WTC11 (cell line): ENCODE measurements around the gene LRMDA. TPM values are rescaled to one million over a fixed set of nuclear protein-coding genes. Genes with fewer than 3 reads are reported as not detected.

ENCODE experiments used
- ATAC-seq: fragments of 200-7000 bp; cut with Tn5 transposase; 2 replicates; pipeline ENCODE4 v1.10.0; 2021; ENCODE audit warnings: mild to moderate bottlenecking, moderate library complexity
- CTCF ChIA-PET: fragments of 300-600 bp; sonication (Branson Sonifier 250); formaldehyde crosslinking; loops from one replicate; lab custom pipeline; 2021; ENCODE audit warnings: antibody characterized with exemption; lab: Charles Lee
- POLR2A ChIA-PET: fragments of 350-600 bp; sonication (Branson Sonifier 250); formaldehyde crosslinking; loops from one replicate; lab custom pipeline; 2021; ENCODE audit warnings: antibody characterized with exemption; lab: Charles Lee
- DNase-seq: peaks from one replicate; pipeline ENCODE4 v3.0.0; 2021; ENCODE audit warnings: low spot score
- H3K27ac Mint-ChIP-seq: 2 replicates; pipeline ENCODE4 v1.8.0; 2021; ENCODE audit warnings: mixed read lengths
- H3K27me3 Mint-ChIP-seq: 2 replicates; pipeline ENCODE4 v1.8.0; 2021; ENCODE audit warnings: low read depth, mild to moderate bottlenecking, moderate library complexity, mixed read lengths
- H3K36me3 Mint-ChIP-seq: 2 replicates; pipeline ENCODE4 v1.8.0; 2021; ENCODE audit warnings: mixed read lengths
- H3K4me1 Mint-ChIP-seq: 2 replicates; pipeline ENCODE4 v1.8.0; 2022; ENCODE audit warnings: mixed read lengths
- H3K4me3 Mint-ChIP-seq: 2 replicates; pipeline ENCODE4 v1.8.0; 2021; ENCODE audit warnings: mild to moderate bottlenecking, moderate library complexity, mixed read lengths
- H3K9me3 Mint-ChIP-seq: 2 replicates; pipeline ENCODE4 v1.8.0; 2021; ENCODE audit warnings: mixed read lengths
- ELF4 ChIP-seq: sonication (generic); formaldehyde crosslinking; IDR thresholded peaks from 2 replicates; pipeline ENCODE4 v1.8.1; 2022; ENCODE audit warnings: low read depth, mild to moderate bottlenecking, moderate library complexity, missing genetic modification reagents
- ETV6 ChIP-seq: sonication (generic); formaldehyde crosslinking; IDR thresholded peaks from 2 replicates; pipeline ENCODE4 v1.8.1; 2022; ENCODE audit warnings: mild to moderate bottlenecking, missing genetic modification reagents
- FOXP1 ChIP-seq: sonication (generic); formaldehyde crosslinking; IDR thresholded peaks from 2 replicates; pipeline ENCODE4 v1.8.0; 2022; ENCODE audit warnings: missing genetic modification reagents, mild to moderate bottlenecking, moderate library complexity, borderline replicate concordance
- GABPB1 ChIP-seq: sonication (generic); formaldehyde crosslinking; IDR thresholded peaks from 2 replicates; pipeline ENCODE4 v1.8.1; 2023; ENCODE audit warnings: mild to moderate bottlenecking, missing genetic modification reagents
- IRF2 ChIP-seq: sonication (generic); formaldehyde crosslinking; IDR thresholded peaks from 2 replicates; pipeline ENCODE4 v1.8.0; 2022; ENCODE audit warnings: low read depth, missing genetic modification reagents, borderline replicate concordance
- NFE2L1 ChIP-seq: sonication (generic); formaldehyde crosslinking; IDR thresholded peaks from 2 replicates; pipeline ENCODE4 v1.8.1; 2023; ENCODE audit warnings: missing genetic modification reagents
- NFYB ChIP-seq: sonication (generic); formaldehyde crosslinking; conservative IDR thresholded peaks from 2 replicates; pipeline ENCODE4 v1.8.0; 2022; ENCODE audit warnings: low read depth, missing genetic modification reagents
- PRRX2 ChIP-seq: fragments of 250-450 bp; sonication (Bioruptor Pico); IDR thresholded peaks from 2 replicates; pipeline ENCODE4 v1.8.0; 2021; ENCODE audit warnings: mild to moderate bottlenecking
- ZBTB21 ChIP-seq: sonication (generic); formaldehyde crosslinking; IDR thresholded peaks from 2 replicates; pipeline ENCODE4 v1.8.1; 2023; ENCODE audit warnings: mild to moderate bottlenecking, missing genetic modification reagents, borderline replicate concordance
- ZNF219 ChIP-seq: sonication (generic); formaldehyde crosslinking; IDR thresholded peaks from 2 replicates; pipeline ENCODE4 v1.8.0; 2023; ENCODE audit warnings: missing genetic modification reagents, mild to moderate bottlenecking, borderline replicate concordance
- total RNA-seq: library from RNA; stranded (reverse); gene quantifications from 3 replicates; pipeline ENCODE4 v1.2.3, GENCODE V29; 2021
- TF ChIP-seq, protein P1 (sequence below): sonication (generic); formaldehyde crosslinking; IDR thresholded peaks from 2 replicates; pipeline ENCODE4 v1.8.1; 2023; ENCODE audit warnings: mild to moderate bottlenecking, missing genetic modification reagents, moderate library complexity
- TF ChIP-seq, protein P2 (sequence below): sonication (generic); formaldehyde crosslinking; IDR thresholded peaks from 2 replicates; pipeline ENCODE4 v1.8.1; 2023; ENCODE audit warnings: mild to moderate bottlenecking, missing genetic modification reagents, moderate library complexity
- TF ChIP-seq, protein P3 (sequence below): sonication (generic); formaldehyde crosslinking; IDR thresholded peaks from 2 replicates; pipeline ENCODE4 v1.8.0; 2022; ENCODE audit warnings: mild to moderate bottlenecking, missing genetic modification reagents
- TF ChIP-seq, protein P4 (sequence below): sonication (generic); formaldehyde crosslinking; conservative IDR thresholded peaks from 2 replicates; pipeline ENCODE4 v1.8.1; 2022; ENCODE audit warnings: mild to moderate bottlenecking, missing genetic modification reagents
- TF ChIP-seq, protein P5 (sequence below): sonication (generic); formaldehyde crosslinking; IDR thresholded peaks from 2 replicates; pipeline ENCODE4 v1.8.1; 2022; ENCODE audit warnings: mild to moderate bottlenecking, moderate library complexity, missing genetic modification reagents
- TF ChIP-seq, protein P6 (sequence below): sonication (generic); formaldehyde crosslinking; IDR thresholded peaks from 2 replicates; pipeline ENCODE4 v1.8.0; 2023; ENCODE audit warnings: missing genetic modification reagents
- TF ChIP-seq, protein P7 (sequence below): sonication (generic); formaldehyde crosslinking; IDR thresholded peaks from 2 replicates; pipeline ENCODE4 v1.8.0; 2022; ENCODE audit warnings: mild to moderate bottlenecking, missing genetic modification reagents
- TF ChIP-seq, protein P8 (sequence below): sonication (generic); formaldehyde crosslinking; IDR thresholded peaks from 2 replicates; pipeline ENCODE4 v1.8.1; 2022; ENCODE audit warnings: mild to moderate bottlenecking, missing genetic modification reagents, moderate library complexity, borderline replicate concordance
- TF ChIP-seq, protein P9 (sequence below): sonication (generic); formaldehyde crosslinking; IDR thresholded peaks from 2 replicates; pipeline ENCODE4 v1.8.1; 2023; ENCODE audit warnings: mild to moderate bottlenecking, missing genetic modification reagents
- TF ChIP-seq, protein P10 (sequence below): sonication (generic); formaldehyde crosslinking; IDR thresholded peaks from 2 replicates; pipeline ENCODE4 v1.8.1; 2023; ENCODE audit warnings: mild to moderate bottlenecking, missing genetic modification reagents, borderline replicate concordance

LRMDA gene
- total RNA-seq, 1 experiment from 2014 or later: 0.92 TPM

DNA sequence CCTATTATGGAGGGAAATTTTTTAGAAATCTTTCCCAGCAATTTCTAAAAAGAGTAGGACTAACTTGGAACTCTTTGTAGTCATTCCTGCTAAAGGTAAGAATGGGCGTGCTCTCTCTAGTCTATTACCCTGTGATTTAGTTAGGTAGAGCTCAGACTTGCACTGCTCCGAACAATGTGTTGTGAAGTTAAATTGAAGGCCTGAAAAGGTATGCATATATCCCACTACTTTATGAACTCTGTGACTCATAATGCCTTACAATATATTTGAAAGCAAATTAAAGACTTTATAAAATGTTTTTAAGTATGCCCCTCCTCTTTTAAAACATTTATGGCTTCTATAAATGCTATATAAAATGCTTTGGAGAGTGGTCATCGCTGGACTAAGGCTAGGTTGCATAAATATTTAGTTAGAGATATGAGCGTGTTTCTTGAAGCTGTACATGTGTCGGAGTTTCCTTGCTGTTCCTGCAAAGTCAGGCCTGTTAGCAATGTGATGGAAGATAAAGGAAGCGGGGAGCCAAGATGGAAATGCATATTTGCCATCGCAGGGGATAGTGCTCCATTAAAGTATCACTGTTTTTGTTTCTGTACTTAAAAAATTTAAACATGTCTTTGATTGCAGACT, 761.4 kb downstream of the LRMDA start (continued):
- TF ChIP-seq NFE2L1 (CRISPR knock-in tag) (no peak), GABPB1 (no peak), FOXP1 (no peak), ZBTB21 (CRISPR knock-in tag) (no peak), PRRX2 (CRISPR knock-in tag) (no peak)
- TF ChIP-seq, protein P1, sequence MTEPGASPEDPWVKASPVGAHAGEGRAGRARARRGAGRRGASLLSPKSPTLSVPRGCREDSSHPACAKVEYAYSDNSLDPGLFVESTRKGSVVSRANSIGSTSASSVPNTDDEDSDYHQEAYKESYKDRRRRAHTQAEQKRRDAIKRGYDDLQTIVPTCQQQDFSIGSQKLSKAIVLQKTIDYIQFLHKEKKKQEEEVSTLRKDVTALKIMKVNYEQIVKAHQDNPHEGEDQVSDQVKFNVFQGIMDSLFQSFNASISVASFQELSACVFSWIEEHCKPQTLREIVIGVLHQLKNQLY (CRISPR knock-in tag): no peak

DNA sequence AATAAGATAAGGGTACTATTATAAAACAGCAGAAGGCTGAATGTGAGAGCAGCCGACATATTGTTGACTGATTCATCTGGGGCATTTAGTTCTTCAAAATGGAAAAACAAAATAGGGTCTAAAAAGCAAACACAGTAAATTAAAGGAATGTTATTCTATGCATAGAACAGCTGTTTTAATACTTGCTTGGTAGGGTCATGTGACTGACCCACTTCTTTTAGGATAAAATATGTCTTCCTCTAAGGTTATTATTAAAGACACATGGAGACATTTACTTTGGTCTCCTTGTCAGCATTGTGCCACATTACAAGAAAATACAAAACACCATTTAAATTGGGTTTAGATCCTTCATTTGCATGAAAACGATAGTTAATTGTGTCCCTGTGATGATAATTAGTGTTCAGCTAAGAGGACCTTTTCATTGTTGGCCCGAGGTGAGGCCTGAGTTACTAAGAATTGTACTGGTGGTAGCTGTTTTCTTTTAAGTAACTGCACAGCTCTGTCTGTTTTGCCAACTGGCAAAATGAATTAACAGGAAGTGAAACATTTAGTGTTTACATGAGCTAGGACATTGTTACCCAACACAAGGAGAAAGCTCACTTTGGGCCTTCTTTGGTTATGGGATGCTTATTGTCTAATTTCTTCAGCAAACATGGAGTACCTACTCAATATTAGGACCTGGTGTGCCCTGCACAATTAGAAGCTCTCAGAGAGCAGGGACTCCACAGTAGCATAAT, 764.4 kb downstream of the LRMDA start:
- Mint-ChIP-seq H3K4me3 (no peak overlapping the region), H3K27ac (no peak overlapping the region), H3K36me3 (no peaks in the 10 kb centered on the region), H3K27me3 (peaks cover 6% of the 10 kb centered on the region; the same call in 1 of the 2 replicates), H3K9me3 (peaks cover 4% of the 10 kb centered on the region; the same call in 1 of the 2 replicates), H3K4me1 (peaks cover 49% of the 10 kb centered on the region)
- TF ChIP-seq, protein P2, sequence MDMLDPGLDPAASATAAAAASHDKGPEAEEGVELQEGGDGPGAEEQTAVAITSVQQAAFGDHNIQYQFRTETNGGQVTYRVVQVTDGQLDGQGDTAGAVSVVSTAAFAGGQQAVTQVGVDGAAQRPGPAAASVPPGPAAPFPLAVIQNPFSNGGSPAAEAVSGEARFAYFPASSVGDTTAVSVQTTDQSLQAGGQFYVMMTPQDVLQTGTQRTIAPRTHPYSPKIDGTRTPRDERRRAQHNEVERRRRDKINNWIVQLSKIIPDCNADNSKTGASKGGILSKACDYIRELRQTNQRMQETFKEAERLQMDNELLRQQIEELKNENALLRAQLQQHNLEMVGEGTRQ (CRISPR knock-in tag): no peak; the same call in 1 of the 2 replicates
- TF ChIP-seq, protein P3, sequence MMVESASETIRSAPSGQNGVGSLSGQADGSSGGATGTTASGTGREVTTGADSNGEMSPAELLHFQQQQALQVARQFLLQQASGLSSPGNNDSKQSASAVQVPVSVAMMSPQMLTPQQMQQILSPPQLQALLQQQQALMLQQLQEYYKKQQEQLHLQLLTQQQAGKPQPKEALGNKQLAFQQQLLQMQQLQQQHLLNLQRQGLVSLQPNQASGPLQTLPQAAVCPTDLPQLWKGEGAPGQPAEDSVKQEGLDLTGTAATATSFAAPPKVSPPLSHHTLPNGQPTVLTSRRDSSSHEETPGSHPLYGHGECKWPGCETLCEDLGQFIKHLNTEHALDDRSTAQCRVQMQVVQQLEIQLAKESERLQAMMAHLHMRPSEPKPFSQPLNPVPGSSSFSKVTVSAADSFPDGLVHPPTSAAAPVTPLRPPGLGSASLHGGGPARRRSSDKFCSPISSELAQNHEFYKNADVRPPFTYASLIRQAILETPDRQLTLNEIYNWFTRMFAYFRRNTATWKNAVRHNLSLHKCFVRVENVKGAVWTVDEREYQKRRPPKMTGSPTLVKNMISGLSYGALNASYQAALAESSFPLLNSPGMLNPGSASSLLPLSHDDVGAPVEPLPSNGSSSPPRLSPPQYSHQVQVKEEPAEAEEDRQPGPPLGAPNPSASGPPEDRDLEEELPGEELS (CRISPR knock-in tag): no peak
- TF ChIP-seq, protein P4, sequence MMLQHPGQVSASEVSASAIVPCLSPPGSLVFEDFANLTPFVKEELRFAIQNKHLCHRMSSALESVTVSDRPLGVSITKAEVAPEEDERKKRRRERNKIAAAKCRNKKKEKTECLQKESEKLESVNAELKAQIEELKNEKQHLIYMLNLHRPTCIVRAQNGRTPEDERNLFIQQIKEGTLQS (CRISPR knock-in tag): no peak
- TF ChIP-seq, protein P5, sequence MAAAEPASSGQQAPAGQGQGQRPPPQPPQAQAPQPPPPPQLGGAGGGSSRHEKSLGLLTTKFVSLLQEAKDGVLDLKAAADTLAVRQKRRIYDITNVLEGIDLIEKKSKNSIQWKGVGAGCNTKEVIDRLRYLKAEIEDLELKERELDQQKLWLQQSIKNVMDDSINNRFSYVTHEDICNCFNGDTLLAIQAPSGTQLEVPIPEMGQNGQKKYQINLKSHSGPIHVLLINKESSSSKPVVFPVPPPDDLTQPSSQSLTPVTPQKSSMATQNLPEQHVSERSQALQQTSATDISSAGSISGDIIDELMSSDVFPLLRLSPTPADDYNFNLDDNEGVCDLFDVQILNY (CRISPR knock-in tag): no peak
- TF ChIP-seq, protein P6, sequence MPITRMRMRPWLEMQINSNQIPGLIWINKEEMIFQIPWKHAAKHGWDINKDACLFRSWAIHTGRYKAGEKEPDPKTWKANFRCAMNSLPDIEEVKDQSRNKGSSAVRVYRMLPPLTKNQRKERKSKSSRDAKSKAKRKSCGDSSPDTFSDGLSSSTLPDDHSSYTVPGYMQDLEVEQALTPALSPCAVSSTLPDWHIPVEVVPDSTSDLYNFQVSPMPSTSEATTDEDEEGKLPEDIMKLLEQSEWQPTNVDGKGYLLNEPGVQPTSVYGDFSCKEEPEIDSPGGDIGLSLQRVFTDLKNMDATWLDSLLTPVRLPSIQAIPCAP: no peak
- TF ChIP-seq IRF2 (CRISPR knock-in tag) (no peak), ETV6 (CRISPR knock-in tag) (no peak), ZNF219 (no peak), NFE2L1 (CRISPR knock-in tag) (no peak), ELF4 (CRISPR knock-in tag) (no peak), NFYB (no peak)
- TF ChIP-seq, protein P7, sequence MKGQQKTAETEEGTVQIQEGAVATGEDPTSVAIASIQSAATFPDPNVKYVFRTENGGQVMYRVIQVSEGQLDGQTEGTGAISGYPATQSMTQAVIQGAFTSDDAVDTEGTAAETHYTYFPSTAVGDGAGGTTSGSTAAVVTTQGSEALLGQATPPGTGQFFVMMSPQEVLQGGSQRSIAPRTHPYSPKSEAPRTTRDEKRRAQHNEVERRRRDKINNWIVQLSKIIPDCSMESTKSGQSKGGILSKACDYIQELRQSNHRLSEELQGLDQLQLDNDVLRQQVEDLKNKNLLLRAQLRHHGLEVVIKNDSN (CRISPR knock-in tag): no peak
- TF ChIP-seq, protein P8, sequence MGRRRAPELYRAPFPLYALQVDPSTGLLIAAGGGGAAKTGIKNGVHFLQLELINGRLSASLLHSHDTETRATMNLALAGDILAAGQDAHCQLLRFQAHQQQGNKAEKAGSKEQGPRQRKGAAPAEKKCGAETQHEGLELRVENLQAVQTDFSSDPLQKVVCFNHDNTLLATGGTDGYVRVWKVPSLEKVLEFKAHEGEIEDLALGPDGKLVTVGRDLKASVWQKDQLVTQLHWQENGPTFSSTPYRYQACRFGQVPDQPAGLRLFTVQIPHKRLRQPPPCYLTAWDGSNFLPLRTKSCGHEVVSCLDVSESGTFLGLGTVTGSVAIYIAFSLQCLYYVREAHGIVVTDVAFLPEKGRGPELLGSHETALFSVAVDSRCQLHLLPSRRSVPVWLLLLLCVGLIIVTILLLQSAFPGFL (CRISPR knock-in tag): no peak
- TF ChIP-seq, protein P9, sequence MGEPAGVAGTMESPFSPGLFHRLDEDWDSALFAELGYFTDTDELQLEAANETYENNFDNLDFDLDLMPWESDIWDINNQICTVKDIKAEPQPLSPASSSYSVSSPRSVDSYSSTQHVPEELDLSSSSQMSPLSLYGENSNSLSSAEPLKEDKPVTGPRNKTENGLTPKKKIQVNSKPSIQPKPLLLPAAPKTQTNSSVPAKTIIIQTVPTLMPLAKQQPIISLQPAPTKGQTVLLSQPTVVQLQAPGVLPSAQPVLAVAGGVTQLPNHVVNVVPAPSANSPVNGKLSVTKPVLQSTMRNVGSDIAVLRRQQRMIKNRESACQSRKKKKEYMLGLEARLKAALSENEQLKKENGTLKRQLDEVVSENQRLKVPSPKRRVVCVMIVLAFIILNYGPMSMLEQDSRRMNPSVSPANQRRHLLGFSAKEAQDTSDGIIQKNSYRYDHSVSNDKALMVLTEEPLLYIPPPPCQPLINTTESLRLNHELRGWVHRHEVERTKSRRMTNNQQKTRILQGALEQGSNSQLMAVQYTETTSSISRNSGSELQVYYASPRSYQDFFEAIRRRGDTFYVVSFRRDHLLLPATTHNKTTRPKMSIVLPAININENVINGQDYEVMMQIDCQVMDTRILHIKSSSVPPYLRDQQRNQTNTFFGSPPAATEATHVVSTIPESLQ (CRISPR knock-in tag): no peak
- TF ChIP-seq, protein P10, sequence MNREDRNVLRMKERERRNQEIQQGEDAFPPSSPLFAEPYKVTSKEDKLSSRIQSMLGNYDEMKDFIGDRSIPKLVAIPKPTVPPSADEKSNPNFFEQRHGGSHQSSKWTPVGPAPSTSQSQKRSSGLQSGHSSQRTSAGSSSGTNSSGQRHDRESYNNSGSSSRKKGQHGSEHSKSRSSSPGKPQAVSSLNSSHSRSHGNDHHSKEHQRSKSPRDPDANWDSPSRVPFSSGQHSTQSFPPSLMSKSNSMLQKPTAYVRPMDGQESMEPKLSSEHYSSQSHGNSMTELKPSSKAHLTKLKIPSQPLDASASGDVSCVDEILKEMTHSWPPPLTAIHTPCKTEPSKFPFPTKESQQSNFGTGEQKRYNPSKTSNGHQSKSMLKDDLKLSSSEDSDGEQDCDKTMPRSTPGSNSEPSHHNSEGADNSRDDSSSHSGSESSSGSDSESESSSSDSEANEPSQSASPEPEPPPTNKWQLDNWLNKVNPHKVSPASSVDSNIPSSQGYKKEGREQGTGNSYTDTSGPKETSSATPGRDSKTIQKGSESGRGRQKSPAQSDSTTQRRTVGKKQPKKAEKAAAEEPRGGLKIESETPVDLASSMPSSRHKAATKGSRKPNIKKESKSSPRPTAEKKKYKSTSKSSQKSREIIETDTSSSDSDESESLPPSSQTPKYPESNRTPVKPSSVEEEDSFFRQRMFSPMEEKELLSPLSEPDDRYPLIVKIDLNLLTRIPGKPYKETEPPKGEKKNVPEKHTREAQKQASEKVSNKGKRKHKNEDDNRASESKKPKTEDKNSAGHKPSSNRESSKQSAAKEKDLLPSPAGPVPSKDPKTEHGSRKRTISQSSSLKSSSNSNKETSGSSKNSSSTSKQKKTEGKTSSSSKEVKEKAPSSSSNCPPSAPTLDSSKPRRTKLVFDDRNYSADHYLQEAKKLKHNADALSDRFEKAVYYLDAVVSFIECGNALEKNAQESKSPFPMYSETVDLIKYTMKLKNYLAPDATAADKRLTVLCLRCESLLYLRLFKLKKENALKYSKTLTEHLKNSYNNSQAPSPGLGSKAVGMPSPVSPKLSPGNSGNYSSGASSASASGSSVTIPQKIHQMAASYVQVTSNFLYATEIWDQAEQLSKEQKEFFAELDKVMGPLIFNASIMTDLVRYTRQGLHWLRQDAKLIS (CRISPR knock-in tag): no peak
- POLR2A ChIA-PET: no interaction called here
- CTCF ChIA-PET: interaction anchor here (1.0 kb wide), 1 partner anchor 108 kb away, joined by 4 read pairs; no protein-coding TSS in a partner anchor
- no peak for ATAC-seq
- no peak for DNase-seq
